GM21423 (cell line): ENCODE data around the gene MYPOP.
A peak's percentile ranks its signal among the peaks of the same experiment; 100 is the strongest.
"Not testable (repeated sequence)": the region's sequence is repeated elsewhere in the genome, so short reads cannot be mapped to it uniquely, and the experiment has no call there.

Experiments used
- ATAC-seq: cut with Tn5 transposase; IDR thresholded peaks from one replicate; pipeline ENCODE4 v1.9.1; 2021; ENCODE audit warnings: mild to moderate bottlenecking, moderate library complexity; ENCODE audit not compliant: unreplicated experiment

Gene MYPOP

GRCh38 chr19:45908956-45909355, 6.5 kb upstream of the MYPOP start:
- no peak for ATAC-seq

- ATAC-seq, result no peak
Measured at GRCh38 chr19:45906221-45906620, 3.8 kb upstream of the MYPOP start.

DNA sequence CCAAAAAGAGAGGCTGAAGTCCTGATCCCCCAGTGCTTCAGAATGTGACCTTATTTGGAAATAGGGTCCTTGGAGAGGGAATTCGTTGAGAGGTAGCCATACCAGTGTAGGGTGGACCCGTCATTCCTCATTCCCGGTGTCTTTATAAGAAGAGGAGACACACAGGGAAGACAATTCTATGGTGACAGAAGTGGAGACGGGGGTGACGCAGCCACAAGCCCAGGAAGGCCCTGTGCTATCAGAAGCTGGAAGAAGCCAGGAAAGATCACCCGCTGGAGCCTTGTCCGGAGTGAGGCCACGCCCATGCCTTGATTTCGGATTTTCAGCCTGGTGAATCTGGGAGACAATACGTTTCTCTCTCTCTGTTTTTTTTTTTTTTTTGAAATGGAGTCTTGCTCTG, 2.6 kb upstream of the MYPOP start:
- no peak for ATAC-seq

DNA sequence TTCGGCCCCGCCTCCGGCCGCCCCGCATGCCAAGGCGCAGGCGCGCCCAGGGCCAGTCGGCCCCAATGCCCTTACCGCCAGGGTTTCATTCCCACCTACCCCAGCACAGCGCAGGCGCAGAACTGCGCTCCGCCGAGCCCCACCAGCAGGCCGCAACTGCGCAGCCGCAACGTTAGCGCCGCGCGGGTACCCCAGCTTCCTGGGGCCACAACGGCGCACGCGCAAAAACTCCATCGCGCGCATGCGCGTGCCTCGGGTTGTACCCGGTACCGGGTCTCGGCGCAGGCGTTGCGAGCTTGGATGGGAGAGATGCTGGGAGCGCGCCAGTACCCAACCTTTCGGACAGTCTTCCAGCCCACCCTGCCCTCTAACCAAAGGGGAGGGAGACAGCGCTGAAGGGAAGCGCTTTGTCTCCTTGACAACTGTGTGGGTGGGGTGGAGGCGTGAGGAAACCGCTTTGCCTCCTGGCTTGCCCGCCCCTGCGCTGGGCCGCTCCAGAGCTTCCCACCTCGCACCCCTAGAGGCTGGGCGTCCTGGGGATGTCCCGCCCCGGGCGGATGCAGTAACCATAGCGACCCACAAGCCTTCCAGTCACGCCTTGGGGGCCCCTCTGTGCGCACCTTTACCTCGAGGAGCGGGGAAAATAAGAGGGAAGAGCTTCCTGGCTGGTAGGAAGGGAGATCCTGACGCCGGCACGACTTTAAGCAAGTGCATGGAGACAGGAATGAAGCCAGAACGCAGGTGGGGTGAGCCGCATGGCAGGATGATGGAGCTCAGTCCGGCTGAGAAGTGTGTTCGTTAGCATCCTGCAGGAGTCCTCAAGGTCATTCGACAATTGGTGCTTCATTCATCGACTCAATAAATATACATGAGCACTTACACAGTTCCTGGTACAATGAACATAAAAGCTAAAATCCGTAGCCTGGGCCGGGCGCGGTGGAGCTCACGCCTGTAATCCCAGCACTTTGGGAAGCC, 525 bp upstream of the MYPOP start:
- ATAC-seq, result peak; percentile 80

GRCh38 chr19:45901432-45901911, 941 bp downstream of the MYPOP start:
- no peak for ATAC-seq

DNA sequence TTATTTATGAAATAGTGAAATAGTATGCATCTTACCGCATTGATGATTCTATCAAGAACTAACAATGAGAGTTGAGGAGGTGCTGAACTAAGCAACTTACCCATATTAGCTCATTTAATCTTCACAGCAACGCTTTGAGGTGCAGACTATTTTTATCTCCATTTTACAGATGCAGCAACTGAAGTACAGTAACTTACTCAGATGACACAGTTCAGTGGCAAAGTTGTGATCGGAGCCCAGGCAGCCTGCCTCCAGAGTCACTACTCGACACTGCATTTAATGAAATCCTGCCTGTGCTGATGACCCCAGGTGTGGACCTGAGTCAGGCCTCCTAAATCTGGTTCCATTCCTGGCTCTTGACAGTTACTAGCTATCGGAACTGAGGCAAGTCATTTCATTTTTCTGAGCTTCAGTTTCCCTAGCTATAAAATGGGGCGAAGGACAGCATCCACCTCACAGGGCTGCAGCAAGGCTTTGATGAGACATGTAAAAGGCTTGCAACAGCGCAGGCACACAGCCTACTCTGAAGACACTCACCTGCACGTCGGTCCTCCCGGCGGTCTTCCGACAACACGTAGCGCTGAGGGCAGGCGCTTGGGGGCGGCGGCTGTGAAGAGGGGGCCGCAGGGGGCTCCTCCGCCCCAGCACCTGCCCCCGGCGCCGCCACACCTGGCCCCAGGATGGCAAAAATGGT, 1.5 kb downstream of the MYPOP start:
- ATAC-seq, result no peak

- no peak for ATAC-seq
Measured at GRCh38 chr19:45899919-45900589, 2.4 kb downstream of the MYPOP start.

DNA sequence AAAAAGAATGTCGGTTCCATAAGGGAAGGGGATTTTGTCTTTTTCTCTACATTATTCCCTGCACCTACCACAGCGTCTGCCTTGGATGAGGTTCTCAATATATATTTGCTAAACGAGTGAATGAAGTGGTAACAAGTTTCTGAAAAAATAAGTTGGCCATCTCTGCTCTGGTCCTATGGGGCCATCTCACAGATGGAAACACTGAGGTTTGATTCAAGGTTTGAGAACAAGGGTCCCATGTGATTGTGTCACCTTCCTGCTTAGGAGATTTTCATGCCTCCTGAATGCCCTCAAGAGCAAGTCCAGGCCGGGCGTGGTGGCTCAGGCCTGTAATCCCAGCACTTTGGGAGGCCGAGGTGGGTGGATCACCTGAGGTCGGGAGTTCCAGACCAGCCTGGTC, 3.2 kb downstream of the MYPOP start:
- ATAC-seq, result no peak

DNA sequence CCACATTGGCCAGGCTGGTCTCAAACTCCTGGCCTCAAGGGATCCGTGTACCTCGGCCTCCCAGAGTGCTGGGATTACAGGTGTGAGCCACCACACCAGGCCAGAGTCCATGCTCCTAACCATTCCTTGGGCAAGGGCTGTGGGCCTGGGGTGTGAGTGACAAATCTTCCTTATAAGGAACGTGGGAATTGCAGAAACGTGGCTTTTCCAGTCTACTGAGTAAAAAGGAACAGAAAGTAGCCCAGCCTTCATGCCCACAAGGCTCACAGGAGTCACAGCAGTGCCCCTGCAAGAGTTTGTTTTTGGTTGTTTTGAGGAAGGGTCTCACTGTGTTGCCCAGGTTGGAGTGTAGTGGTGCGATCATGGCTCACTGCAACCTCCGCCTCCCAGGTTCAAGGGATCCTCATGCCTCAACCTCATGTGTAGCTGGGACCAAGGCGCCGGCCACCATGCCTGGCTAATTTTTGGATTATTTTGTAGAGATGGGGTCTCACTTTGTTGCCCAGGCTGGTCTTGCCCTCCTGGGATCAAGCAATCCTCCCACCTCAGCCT, 5.1 kb downstream of the MYPOP start:
- no peak for ATAC-seq

- not testable (repeated sequence) for ATAC-seq
Measured at GRCh38 chr19:45895983-45896599, 6.3 kb downstream of the MYPOP start.

- ATAC-seq, result no peak
Measured at GRCh38 chr19:45895519-45895972, 6.9 kb downstream of the MYPOP start.

DNA sequence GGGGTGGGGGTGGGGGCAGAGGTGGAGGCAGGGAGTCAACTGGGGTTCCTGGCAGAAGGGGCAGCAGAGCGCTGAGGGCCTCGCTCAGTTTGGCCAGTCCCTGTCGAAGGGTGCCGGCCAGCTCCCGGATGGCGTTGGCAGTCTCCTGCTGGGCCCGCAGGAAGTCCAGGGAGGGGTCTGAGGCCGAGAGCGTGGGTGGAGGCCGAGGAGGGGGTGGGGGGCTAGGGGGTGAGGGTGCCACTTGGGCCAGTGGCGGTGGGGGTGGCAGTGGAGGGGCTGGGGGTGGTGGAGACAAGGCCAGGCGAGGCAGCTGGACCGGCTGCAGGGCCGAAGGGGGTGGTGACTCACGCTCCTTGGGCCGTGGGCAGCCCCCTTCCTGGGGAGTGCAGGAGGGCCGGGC, 11.5 kb downstream of the MYPOP start:
- no peak for ATAC-seq

DNA sequence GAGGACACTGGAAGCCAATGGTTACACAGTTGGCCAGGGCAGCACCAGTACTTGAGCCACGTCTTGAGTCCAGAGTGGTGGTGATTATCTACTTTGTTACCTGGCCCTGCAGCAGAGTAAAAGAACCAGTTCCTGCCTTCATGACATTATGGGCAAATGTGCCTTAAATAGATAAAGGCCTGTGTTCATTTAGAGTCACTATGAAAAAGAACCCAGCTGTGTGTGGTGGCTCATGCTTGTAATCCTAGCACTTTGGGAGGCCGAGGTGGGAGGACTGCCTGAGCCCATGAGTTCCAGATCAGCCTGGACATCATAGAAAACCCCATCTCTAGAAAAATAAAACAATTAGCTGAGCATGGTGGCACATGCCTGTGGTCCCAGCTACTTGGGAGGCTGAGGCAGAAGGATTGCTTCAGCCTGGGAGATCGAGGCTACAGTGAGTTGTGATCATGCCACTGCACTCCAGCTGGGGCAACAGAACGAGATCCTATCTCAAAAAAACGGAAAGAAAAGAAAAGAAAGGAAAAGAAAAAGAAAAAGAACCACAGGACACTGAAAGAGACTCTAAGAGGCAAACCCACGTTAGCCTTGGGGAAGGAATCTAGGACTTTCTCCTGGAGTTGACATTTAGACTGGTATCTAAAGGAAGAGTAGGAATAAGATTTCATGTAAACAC, 13.1 kb downstream of the MYPOP start:
- no peak for ATAC-seq

GRCh38 chr19:45887200-45887710, 15.2 kb downstream of the MYPOP start:
- no peak for ATAC-seq

GRCh38 chr19:45886427-45887199, 15.8 kb downstream of the MYPOP start:
- ATAC-seq, result peak; percentile 52

GRCh38 chr19:45885556-45886426, 16.6 kb downstream of the MYPOP start, which contains the start of gene IRF2BP1:
Gene IRF2BP1, minus strand, starts transcription at chr19:45886141. Its CDS starts 367 bp downstream, at chr19:45885774.
- peak; percentile 50 for ATAC-seq

GRCh38 chr19:45884682-45885555, 17.5 kb downstream of the MYPOP start:
- no peak for ATAC-seq
